ENCODE measurements around the gene C9. TPM values are rescaled to one million over a fixed set of nuclear protein-coding genes. Genes with fewer than 3 reads are reported as not detected.

Gene C9
- polyA plus RNA-seq, 1 donor from 2014 or later = not detected

GRCh38 chr5:39262981-39263380 is 101.3 kb downstream of the C9 start:
- Histone ChIP-seq H3K9ac (ENCODE audit: low read length) (no peak overlapping the region), H3K9me3 (ENCODE audit: low read length) (no peaks in the 10 kb centered on the region), H3K79me2 (replicated peaks; ENCODE audit: insufficient read depth, low read length) (no peaks in the 10 kb centered on the region), H3K36me3 (ENCODE audit: insufficient read depth, low read length) (no peaks in the 10 kb centered on the region), H3F3A (ENCODE audit: insufficient read depth, low read length, poor library complexity, severe bottlenecking) (no peaks in the 10 kb centered on the region), H3K27me3 (ENCODE audit: insufficient read depth, low read depth, low read length) (no peaks in the 10 kb centered on the region), H3K4me3 (ENCODE audit: low read length) (no peak overlapping the region), H2AFZ (ENCODE audit: low read depth, low read length) (no peak overlapping the region), H4K20me1 (ENCODE audit: insufficient read depth) (no peaks in the 10 kb centered on the region), H3K4me2 (ENCODE audit: low read length) (no peak overlapping the region), H3K27ac (ENCODE audit: low read length) (no peak overlapping the region), H3K9me2 (ENCODE audit: insufficient read depth, low read length) (no peaks in the 10 kb centered on the region)
- TF ChIP-seq SMC3 (conservative IDR thresholded peaks at IDR 0.05; ENCODE audit: poor library complexity) (no peak), EP300 (conservative IDR thresholded peaks at IDR 0.05; ENCODE audit: poor library complexity, severe bottlenecking) (no peak), RAD21 (conservative IDR thresholded peaks at IDR 0.05) (no peak), CTCF (IDR thresholded peaks at IDR 0.05; ENCODE audit: poor library complexity, severe bottlenecking) (no peak), REST (IDR thresholded peaks at IDR 0.05; ENCODE audit: borderline replicate concordance) (no peak), TAF1 (IDR thresholded peaks at IDR 0.05; ENCODE audit: low read depth) (no peak), MXI1 (conservative IDR thresholded peaks at IDR 0.05; ENCODE audit: poor library complexity, severe bottlenecking) (no peak), POLR2AphosphoS5 (IDR thresholded peaks at IDR 0.05) (no peak), EZH2 (IDR thresholded peaks at IDR 0.05; ENCODE audit: borderline replicate concordance, insufficient read depth, low read length, poor library complexity, severe bottlenecking) (no peak)

- Histone ChIP-seq H3K79me2 (replicated peaks; ENCODE audit: insufficient read depth, low read length) (no peaks in the 10 kb centered on the region), H3K27me3 (ENCODE audit: insufficient read depth, low read depth, low read length) (no peaks in the 10 kb centered on the region), H3K9me2 (ENCODE audit: insufficient read depth, low read length) (no peaks in the 10 kb centered on the region), H3F3A (ENCODE audit: insufficient read depth, low read length, poor library complexity, severe bottlenecking) (no peaks in the 10 kb centered on the region), H2AFZ (ENCODE audit: low read depth, low read length) (no peak overlapping the region), H3K4me3 (ENCODE audit: low read length) (no peak overlapping the region), H3K36me3 (ENCODE audit: insufficient read depth, low read length) (no peaks in the 10 kb centered on the region), H3K9me3 (ENCODE audit: low read length) (no peaks in the 10 kb centered on the region), H3K9ac (ENCODE audit: low read length) (no peak overlapping the region), H3K4me2 (ENCODE audit: low read length) (no peak overlapping the region), H4K20me1 (ENCODE audit: insufficient read depth) (no peaks in the 10 kb centered on the region), H3K27ac (ENCODE audit: low read length) (no peak overlapping the region)
- TF ChIP-seq MXI1 (conservative IDR thresholded peaks at IDR 0.05; ENCODE audit: poor library complexity, severe bottlenecking) = no peak
- no peak for TF ChIP-seq TAF1 (IDR thresholded peaks at IDR 0.05; ENCODE audit: low read depth)
- no peak for TF ChIP-seq EP300 (conservative IDR thresholded peaks at IDR 0.05; ENCODE audit: poor library complexity, severe bottlenecking)
- no peak for TF ChIP-seq RAD21 (conservative IDR thresholded peaks at IDR 0.05)
- TF ChIP-seq POLR2AphosphoS5 (IDR thresholded peaks at IDR 0.05) = no peak
Observed at GRCh38 chr5:39260095-39260494, 104.2 kb downstream of the C9 start.

Data from neural cell (in vitro differentiated cells).